KBM-7 (cell line): Measurements from ENCODE around the gene SYNDIG1.

Experiments used
- DNase-seq: peaks from one replicate; pipeline ENCODE4 v3.0.0-alpha.2; 2015
- in situ Hi-C: fragments of 300-500 bp; cut with MboI; formaldehyde crosslinking; loops from 2 replicates; pipeline ENCODE4 v1.14.3; 2020; ENCODE audit warnings: low sequenced_read_pairs, low pct_unique_long_range_greater_than_20kb, mixed read lengths

SYNDIG1 gene

DNA sequence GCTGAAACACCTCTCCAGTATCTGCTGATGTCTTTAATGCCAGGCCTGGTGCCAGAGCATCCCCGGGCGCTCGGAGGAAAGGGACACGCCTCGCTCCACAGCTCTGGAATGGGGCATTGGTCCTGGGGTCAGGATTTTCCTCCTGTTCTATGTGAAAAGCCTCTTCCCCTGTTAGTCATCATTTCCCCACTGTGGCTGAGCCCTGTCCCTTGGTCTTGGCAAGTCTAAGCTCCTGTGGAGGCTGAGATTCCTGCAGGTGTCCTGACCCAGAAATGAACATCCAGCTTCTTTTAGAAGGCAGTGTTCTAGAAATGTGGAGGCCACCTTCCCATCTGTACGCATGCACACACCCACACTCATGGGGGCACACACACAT is 19.4 kb downstream of the SYNDIG1 start:
- DNase-seq: no peak
- in situ Hi-C loops: no loop called here

DNA sequence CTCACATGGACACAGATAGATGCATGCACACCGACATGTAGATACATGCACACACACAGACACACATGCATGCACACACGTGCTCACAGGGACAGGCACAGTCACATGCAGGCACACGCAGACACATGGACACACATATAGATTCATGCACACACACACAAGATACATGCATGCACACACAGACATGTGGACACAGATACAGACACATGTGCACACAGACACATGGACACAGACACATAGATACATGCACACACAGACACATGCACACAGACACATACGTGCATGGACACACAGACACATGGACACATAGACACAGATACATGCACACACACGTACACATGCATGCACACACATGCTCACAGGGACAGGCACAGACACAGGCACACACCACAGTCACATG is 19.8 kb downstream of the SYNDIG1 start:
- in situ Hi-C loops: no loop called here
- DNase-seq: no peak

DNA sequence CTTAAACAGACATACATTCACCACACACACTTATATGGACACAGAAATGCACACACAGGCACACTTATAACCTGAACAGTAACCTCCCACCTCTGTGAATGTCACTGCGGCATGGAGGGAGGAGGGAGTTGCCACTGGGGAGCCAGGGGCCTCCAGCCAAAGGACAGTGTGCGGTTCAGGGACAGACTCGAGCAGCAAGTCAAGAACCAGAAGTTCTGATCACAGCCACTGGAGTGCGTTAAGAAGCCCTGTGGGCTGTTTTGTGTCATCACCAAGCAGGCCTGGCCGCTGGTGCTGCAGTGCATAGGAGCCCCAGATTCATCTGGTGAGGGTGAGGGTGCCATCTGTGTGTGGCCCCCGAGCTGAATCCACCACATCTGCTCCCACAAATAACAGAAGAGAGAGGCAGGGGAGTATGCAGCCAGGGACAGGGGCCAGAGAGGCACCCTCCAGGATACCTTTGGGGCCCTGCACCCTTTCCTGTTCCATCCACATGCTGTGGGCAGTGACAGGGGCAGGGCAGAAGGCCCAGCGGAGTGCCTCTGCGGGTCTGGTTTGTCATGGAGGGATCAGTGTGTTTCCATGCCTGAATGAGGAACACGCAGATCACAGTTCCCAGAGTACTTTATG is 20.3 kb downstream of the SYNDIG1 start:
- no peak for DNase-seq
- in situ Hi-C loops: no loop called here

DNA sequence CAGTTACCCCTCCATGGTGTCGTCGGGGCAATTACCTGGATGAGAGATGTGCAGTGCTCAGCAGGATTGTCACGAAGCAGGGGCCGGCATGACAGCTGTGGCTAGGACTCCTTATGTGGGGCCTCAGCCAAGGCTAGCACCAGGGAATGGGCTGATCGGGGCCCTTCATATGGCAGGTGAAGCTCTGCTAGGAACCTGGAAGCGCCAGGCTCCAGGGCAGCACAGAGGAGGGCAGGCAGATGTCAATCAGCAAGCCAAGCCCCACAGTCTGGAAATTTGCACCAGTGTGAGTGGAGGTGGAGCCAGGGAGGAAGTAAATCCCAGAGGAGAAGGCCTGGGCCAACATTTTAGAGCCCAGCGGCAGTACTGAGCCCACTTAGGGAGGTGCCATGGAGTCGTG is 21.2 kb downstream of the SYNDIG1 start:
- no peak for DNase-seq
- in situ Hi-C loops: no loop called here

DNA sequence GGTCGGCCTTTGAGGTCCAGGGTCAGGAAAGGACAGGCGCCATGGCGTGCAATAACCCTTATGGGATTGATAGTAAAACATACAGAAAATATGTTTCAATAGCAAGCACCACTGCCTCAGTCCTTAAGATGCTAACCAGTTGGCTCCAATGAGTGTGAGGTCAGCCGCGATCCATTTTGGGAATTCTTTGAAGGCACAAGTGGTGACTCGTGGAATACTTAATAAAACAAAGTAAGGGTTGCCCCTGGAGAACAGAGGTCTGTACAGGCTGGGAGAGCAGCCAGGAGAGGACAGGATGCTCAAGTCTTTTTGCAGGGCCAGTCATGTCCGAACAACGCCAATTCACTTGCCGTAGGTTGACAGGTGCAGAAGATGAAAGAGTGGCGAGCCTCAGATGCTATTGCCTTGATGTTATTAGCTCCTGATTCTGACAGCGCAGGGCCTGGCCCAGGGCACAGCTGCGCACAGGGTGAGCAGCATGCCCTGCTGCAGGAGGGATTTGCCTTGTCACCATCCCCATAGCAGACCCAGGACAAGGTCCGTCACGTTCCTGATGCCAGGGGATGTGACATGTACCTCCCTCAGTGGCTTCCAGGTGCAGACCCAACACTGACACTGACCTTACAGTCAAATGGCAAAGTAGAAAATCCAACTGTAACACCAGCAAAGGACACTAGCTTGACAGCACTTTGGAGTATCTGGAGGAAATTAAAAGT is 21.8 kb downstream of the SYNDIG1 start:
- no peak for DNase-seq
- in situ Hi-C loops: no loop called here

DNA sequence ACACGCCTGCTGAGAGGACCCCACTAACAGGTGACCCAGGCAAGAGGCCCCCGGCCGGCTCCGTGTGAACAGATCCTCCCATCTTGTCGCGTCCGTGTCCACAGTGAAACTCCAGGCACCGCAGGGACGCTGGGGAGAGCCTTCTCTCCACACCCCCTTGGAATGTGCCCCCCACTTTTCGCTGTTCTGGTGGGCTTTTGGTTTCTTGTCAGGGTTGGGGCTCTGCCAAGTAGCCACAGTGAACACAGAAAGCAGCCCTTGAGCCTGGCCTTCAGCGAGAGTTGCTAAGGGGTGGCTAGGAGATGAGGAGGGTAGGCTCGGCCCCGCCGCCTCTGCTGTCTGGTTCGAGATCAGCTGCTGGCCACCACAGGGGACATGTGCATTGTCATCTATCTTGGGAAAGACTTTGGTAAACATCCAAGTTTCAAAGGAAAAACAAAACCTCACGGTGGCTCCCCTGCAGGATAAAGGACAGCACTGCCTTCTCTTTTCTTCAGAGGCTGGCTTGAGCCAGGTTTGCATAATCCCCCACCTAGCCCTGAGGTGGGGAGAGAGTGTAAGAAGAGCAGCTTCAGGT is 22.7 kb downstream of the SYNDIG1 start:
- DNase-seq: no peak
- in situ Hi-C loops: no loop called here

DNA sequence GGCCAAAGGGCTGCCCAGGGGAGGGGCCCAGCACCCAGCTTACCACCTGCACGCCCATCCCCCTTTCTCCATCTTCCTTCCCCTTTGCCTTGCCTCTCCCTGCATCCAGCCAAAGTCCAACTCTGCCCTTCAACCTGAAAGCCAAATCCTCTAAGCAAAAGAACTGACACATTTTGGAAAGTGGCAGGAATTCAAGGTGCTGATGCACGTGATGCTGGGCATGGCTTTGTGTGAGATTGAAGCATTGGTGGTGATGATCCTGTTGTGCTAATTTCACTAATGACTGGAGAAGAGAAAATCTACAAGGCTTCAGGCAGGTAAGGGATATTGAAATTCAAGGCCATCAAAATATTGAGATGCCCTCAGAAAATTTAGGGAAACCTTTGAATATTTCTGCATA is 23.3 kb downstream of the SYNDIG1 start:
- no peak for DNase-seq
- in situ Hi-C loops: no loop called here

DNA sequence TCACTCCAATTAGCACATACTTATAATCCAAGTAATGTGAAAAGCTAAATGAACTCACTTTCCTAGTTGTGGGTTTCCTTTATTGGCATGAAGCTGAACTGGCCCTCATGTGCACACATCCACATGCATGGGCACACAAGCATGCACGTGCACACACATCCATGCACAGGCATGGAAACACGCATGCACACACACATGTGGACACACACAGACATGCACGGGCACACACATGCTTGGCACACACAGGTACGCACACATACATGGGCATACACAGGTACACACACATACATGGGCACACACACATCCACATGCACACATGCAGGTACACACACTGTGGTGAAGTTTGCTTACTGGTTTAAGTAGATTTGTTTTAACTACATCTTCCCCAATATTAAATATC is 23.8 kb downstream of the SYNDIG1 start:
- in situ Hi-C loops: no loop called here

DNA sequence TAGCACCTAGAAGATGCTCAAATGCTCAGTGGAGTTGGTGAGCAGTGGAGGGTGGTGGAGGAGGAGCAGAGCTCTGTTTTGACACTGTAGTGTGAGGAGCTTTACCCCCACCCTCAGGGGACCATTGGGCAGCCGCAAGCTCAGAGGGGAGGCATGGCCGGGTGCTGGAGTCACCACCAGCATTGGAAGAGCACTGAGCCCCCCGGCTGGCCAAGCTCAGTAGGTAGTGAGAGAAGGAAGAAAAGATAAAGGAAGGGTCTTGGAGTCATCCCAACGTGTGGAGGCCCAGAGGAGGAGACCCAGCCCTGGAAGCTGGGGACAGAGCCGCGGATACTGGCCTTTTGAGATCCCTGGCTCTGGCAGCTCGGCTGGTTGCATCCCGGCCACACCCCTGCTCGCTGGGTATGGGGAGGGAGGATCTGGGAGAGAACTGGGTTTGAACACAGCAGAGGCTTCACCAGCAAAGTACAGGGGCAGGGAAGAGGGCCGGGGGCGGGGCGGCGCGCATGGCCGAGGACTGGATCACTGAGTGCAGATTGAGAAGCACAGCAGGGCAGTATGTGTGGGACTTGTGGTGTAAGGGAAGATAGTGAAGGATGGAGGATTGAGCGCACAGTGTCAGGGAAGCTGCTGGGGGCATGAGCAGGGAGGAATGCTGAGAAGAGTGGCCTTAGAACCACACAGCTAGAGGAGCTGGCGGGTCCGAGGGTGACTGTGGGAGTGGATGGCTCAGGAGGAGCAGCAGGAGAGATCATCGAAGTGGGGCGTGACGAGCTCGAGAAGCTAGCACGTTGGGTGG is 24.4 kb downstream of the SYNDIG1 start:
- in situ Hi-C loops: no loop called here
- no peak for DNase-seq

More for the DNA sequence above, 23.8 kb downstream of the SYNDIG1 start:
- no peak for DNase-seq

DNA sequence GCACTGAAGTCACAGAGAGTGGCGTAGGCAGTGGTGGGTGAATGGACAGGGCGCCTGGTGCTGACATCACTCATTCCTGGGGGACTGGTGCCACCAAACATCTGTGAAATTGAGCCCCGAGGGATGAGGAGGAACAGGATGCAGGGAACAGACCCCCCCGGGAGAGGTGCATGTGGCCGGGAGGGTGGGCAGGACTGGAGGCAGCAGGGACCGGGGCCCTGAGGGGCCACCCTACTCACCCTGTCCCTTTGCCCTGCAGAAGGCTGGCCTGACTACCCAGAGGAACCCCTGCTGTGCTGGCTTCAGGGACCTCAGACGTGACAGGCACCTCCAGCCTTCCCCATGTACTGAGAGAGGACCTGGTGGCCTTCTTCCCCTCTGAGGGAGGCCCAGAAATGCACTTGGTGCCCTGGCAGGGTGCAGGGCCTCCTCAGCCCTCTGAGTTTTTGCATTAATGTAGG is 25.1 kb downstream of the SYNDIG1 start:
- in situ Hi-C loops: no loop called here
- DNase-seq: no peak

DNA sequence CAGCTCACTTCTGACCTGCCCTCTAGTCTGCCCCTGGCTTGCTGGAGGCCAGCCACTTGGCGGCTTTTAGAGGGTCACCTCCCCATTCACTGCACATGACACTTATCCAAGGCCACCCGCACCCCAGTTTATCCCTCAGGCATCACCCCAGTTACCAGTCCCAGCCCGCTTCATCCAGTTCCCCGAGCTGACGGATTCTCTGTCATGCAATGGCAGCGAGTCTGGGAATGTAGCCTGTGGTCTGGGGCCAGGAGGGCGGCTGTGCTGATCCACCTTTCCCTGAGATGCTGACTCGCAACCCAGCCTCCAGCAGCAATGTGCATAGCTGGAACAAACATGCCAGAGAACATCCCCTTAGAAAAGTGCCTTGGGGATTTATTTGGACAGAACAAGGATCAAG is 25.8 kb downstream of the SYNDIG1 start:
- in situ Hi-C loops: no loop called here
- no peak for DNase-seq

DNA sequence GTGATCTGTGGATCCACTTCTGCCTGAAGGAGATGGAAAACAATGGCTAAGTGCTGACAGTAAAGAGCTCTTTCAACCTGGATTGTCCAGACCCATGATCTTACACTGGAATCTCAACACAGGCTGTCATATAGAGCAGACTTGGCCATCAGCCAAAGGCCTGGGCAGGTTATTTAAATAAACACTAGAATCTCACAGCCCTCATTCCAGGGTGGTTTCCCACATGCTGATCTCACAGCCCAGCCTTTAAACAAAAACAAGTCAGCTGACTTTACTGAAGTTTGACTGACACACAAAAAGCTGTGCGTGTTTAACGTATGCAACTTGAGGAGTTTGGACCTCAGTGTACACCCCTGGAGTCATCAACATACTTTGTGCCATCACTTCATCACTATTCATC is 28.4 kb downstream of the SYNDIG1 start:
- no peak for DNase-seq
- in situ Hi-C loops: no loop called here

DNA sequence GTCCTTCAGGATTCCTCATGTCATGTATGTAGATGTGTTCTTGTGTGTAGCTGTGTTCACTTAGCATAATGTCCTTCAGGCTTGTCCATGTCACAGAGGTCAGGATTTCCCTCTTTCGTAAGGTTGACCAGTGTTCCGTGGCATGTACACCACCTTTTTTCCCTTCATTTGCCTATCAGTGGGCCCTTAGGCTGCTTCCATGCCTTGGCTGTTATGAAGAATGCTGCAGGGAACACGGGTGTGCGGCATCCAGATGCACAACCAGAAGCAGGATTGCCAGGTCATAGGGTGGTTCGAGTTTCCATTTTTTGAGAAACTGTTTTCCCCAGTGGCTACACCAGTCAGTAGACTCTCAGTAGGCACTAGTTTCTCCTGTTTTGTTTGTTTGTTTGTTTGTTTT is 29.2 kb downstream of the SYNDIG1 start:
- in situ Hi-C loops: no loop called here

DNA sequence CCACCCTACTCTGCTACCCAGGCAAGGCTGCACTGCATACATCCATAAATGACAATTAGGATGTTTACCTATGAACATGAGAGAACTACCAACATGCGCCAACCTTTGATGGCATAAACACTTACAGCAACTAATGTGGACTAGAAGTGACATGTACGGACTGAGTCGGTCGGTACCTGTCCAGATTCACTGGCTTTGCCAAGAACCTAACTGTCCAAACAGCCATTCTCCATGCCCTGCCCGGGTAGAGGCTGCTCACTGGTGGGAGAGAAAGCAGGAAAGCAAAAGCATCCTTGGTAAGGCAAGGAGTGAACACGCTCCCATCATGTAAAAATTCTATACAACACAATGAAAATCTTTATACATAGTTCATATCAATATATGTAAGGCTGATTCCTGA is 30.0 kb downstream of the SYNDIG1 start:
- no peak for DNase-seq
- in situ Hi-C loops: no loop called here

More for the DNA sequence above, 29.2 kb downstream of the SYNDIG1 start:
- DNase-seq: no peak

DNA sequence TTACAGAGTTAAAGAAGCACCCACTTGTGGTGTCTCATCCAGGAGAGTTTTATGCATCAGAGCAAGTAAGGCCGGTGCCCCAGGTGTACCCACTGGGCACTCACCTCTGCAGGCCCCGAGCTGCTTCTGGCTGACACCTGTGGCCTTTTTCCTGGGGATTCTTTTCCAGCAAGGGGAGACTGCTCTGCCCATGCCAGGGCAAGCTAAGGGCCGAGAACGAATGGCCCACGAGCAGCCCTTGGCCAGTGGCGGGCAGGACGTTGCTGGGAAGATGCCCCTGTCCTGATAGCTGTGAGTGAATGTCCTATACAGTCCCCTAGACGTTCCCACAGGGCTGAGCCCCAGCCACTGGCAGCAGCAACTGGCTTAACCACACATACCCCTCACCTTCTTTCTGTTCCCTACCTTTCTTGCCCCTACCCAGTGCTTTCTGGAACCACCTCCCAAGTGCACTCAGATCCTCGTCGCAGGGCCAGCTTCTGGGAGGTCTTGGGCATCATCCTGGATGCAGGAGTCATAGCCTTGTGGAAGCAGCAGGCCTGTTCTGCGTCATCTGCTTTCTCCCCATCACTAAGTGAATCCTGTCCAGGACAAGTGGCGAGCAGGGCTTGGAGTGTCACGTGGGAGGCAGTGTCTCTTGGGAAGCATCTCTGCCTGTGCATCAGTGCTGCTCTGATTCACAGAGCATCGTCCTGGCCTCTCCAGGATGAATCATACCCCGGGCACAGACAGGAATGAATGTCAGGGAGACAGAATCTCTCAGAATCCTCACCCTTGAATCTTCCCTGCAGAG is 32.5 kb downstream of the SYNDIG1 start:
- in situ Hi-C loops: no loop called here
- no peak for DNase-seq

DNA sequence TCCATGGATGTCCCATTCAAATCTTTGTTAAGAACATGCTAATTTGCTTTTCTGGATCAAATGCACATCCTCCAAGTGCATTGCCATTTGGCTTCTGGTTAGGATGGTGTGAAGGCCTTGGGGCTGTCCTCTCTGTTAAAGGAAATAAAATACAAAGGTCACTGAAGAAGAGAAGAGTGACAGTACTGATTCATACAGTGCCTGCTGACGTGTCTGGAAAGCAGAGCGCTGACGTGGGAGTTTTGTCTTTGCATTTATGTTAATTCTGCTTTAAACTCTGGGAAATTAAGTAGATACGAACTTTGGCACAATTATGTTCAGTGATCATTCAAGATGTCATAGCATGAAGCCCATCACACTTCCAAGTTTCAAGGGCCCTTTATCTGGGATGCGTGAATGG is 33.2 kb downstream of the SYNDIG1 start:
- no peak for DNase-seq
- in situ Hi-C loops: no loop called here

DNA sequence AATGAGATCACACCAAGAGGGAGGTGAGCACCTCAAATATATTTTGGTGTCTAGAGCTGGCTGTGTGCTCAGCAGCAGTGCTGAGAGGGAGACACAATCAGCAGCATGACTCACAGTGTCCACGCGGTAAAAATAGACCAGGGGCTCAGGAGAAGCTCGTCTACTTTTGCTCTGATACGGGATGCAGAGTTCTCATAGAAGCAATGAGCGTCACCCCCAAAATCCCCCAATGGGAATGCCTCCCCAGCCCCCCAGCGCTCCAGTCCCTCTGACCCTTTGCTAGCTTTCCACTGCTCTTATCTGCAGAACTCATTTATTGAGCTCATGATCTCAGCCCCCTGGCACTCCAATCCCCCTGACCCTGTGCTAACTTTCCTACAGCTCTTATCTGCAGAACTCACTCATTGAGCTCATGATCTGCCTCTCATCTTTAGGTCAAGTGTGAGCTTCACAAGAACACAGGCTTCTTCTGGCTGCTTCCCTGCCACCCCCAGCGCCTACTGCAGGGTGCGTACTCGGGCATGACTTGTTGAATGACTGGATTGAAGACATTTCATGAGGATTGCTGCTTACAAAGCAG is 34.0 kb downstream of the SYNDIG1 start:
- DNase-seq: no peak
- in situ Hi-C loops: no loop called here

DNA sequence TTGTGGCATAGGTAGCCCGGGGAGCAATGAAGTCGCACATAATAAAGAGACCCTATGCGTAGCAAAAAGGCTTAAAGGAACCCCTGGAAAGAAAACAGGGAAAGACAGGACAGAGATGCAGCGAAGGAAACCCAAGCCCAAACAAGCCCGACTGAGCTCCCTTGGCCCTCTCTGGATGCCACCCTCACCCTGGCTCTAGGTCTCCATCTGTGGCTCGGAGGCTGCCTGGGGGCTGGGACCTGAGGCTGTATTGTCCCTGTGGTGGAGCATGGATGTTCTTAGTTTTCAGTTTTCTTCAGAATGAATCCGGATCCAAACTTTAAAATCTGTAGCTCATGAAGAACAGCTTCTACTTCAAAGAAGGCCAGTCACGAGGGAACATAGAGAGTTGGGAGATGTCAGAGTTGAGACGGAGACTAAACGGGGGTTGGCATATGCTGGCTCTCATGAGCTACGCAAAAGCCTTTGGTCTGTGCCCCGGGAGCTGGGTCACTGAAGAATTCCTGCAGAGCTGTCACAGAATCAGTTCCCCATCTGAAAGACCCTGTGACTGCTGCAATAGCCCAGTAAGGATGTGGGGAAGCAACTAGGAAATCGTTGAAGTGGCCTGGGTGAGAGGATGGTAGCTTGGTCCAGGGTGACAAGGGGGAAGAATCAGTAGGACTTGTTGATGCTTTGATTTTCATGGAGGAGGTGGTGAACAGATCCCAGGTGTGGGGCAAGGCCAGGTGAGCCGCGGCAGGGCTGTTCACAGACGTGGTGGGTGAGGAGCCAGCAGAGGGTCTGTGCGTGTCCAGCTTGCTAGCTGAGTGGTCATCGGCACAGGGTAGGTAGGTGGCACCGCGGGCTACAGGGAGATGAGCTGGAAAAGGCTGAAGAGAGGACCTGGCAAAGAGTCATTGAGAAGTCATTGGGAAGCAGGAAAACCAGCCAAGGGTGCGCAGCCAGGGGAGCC is 35.2 kb downstream of the SYNDIG1 start:
- in situ Hi-C loops: no loop called here
- no peak for DNase-seq
